Mesenchymal stem cell (in vitro differentiated cells and primary cell): ENCODE data around the gene CYP46A1.
"Not testable (repeated sequence)": the region's sequence is repeated elsewhere in the genome, so short reads cannot be mapped to it uniquely, and the experiment has no call there.

ENCODE experiments used
- DNase-seq: peaks from one replicate; pipeline ENCODE4 v3.0.0-alpha.2; 2013
- H2AFZ ChIP-seq: one replicate; pipeline ENCODE4 v1.6.1; 2013; ENCODE audit warnings: low read depth, mild to moderate bottlenecking, control low read depth, inconsistent platforms, low read length, moderate library complexity
- H2AK5ac ChIP-seq: 2 replicates; pipeline ENCODE4 v1.6.1; 2013; ENCODE audit warnings: low read length, moderate library complexity, mild to moderate bottlenecking, inconsistent platforms; ENCODE audit not compliant: severe bottlenecking
- H2BK120ac ChIP-seq: one replicate; pipeline ENCODE4 v1.6.1; 2013; ENCODE audit warnings: low read depth, mild to moderate bottlenecking, inconsistent platforms, low read length, moderate library complexity
- H2BK12ac ChIP-seq, 2 experiments: one replicate each; pipeline ENCODE4 v1.6.1; 2013; ENCODE audit warnings: inconsistent platforms in 2 of 2, low read length in 2 of 2, mild to moderate bottlenecking in 2 of 2, moderate library complexity in 2 of 2, control low read depth in 1 of 2
- H2BK15ac ChIP-seq: one replicate; pipeline ENCODE4 v1.6.1; 2013; ENCODE audit warnings: mild to moderate bottlenecking, low read depth, inconsistent platforms; ENCODE audit not compliant: poor library complexity, severe bottlenecking
- H2BK5ac ChIP-seq: 2 replicates; pipeline ENCODE4 v1.6.1; 2013; ENCODE audit warnings: low read depth, mild to moderate bottlenecking, low read length, control low read depth, inconsistent platforms; ENCODE audit not compliant: poor library complexity, severe bottlenecking
- H3K14ac ChIP-seq, 2 experiments: one replicate each; pipeline ENCODE4 v1.6.1; 2013; ENCODE audit warnings: inconsistent platforms in 2 of 2, low read length in 2 of 2, control low read depth in 1 of 2, mild to moderate bottlenecking in 1 of 2, moderate library complexity in 1 of 2
- H3K18ac ChIP-seq, 2 experiments: one replicate each; pipeline ENCODE4 v1.6.1; 2013; ENCODE audit warnings: inconsistent platforms in 2 of 2, low read length in 2 of 2, control low read depth in 1 of 2, low read depth in 1 of 2, mild to moderate bottlenecking in 1 of 2
- H3K23ac ChIP-seq, 2 experiments: one replicate each; pipeline ENCODE4 v1.6.1; 2013; ENCODE audit warnings: inconsistent platforms in 2 of 2, low read length in 2 of 2, mild to moderate bottlenecking in 2 of 2, moderate library complexity in 2 of 2, control low read depth in 1 of 2
- H3K27ac ChIP-seq: 2 replicates; pipeline ENCODE4 v1.5.1; 2013; ENCODE audit warnings: mild to moderate bottlenecking, moderate library complexity, low read length, control low read depth, inconsistent platforms; ENCODE audit not compliant: poor library complexity, severe bottlenecking
- H3K27me3 ChIP-seq, 2 experiments: 2 replicates each; pipeline versions ENCODE4 v1.6.1 to v1.7.0; 2013; ENCODE audit warnings: low read length in 2 of 2, mild to moderate bottlenecking in 2 of 2, moderate library complexity in 2 of 2, control low read depth in 1 of 2, inconsistent platforms in 1 of 2; ENCODE audit not compliant: control insufficient read depth in 1 of 2, insufficient read depth in 1 of 2
- H3K36me3 ChIP-seq, 2 experiments: 2 replicates each; pipeline versions ENCODE4 v1.6.1 to v1.7.0; 2013; ENCODE audit warnings: low read length in 2 of 2, control low read depth in 1 of 2, inconsistent platforms in 1 of 2, low read depth in 1 of 2, mild to moderate bottlenecking in 1 of 2; ENCODE audit not compliant: insufficient read depth in 2 of 2, control insufficient read depth in 1 of 2
- H3K4ac ChIP-seq, 2 experiments: one replicate each; pipeline ENCODE4 v1.6.1; 2013; ENCODE audit warnings: inconsistent platforms in 2 of 2, low read length in 2 of 2, mild to moderate bottlenecking in 2 of 2, moderate library complexity in 2 of 2, control low read depth in 1 of 2, low read depth in 1 of 2
- H3K4me1 ChIP-seq: 2 replicates; pipeline ENCODE4 v1.6.1; 2013; ENCODE audit warnings: low read depth, low read length, control low read depth; ENCODE audit not compliant: control insufficient read depth, insufficient read depth
- H3K4me2 ChIP-seq: 2 replicates; pipeline ENCODE4 v1.6.1; 2013; ENCODE audit warnings: low read length, mild to moderate bottlenecking, inconsistent platforms; ENCODE audit not compliant: poor library complexity, severe bottlenecking
- H3K4me3 ChIP-seq, 2 experiments: 2 replicates each; pipeline versions ENCODE4 v1.5.1 to v1.7.0; 2013; ENCODE audit warnings: low read length in 2 of 2, mild to moderate bottlenecking in 2 of 2, control low read depth in 1 of 2, low read depth in 1 of 2; ENCODE audit not compliant: insufficient read depth in 1 of 2
- H3K79me1 ChIP-seq: replicated peaks from 2 replicates; pipeline ENCODE4 v1.6.1; 2013; ENCODE audit warnings: mild to moderate bottlenecking, control low read depth, low read length, inconsistent platforms; ENCODE audit not compliant: poor library complexity, severe bottlenecking
- H3K9ac ChIP-seq: 2 replicates; pipeline ENCODE4 v1.7.0; 2013; ENCODE audit warnings: mild to moderate bottlenecking, low read length, moderate library complexity
- H3K9me3 ChIP-seq: 2 replicates; pipeline ENCODE4 v1.7.0; 2013; ENCODE audit warnings: mild to moderate bottlenecking, low read length; ENCODE audit not compliant: control insufficient read depth
- H4K8ac ChIP-seq: one replicate; pipeline ENCODE4 v1.6.1; 2013; ENCODE audit warnings: inconsistent platforms, mild to moderate bottlenecking, low read length, moderate library complexity
- H4K91ac ChIP-seq: one replicate; pipeline ENCODE4 v1.6.1; 2013; ENCODE audit warnings: mild to moderate bottlenecking, low read length, inconsistent platforms
- WGBS: methylation state at CpG from one replicate; pipeline ENCODE4 v1.1.7; 2013; ENCODE audit warnings: mixed read lengths; 5-methylcytosine and 5-hydroxymethylcytosine counted together

Gene CYP46A1

DNA sequence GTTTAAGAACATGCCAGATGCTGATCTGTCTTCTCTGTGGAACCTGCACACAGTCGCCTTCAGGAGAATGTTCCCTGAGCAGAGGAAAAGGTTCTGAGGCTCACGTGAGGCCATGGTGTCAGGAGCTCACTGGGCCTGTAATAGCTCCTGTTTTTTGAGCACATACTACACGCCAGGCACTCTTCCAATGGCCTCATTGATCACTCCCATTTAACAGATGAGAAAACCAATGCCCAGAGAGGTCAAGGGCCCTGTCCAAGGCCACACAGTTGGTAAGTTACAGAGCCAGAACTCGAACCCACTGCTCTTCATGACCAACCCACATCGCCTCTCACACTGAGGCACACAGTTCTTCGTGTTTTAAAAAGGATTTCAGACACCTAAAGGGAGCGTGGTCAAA is 46.5 kb upstream of the CYP46A1 start:
- no peak overlapping the region for H2BK120ac ChIP-seq
- H3K14ac ChIP-seq, result no peak overlapping the region
- no peaks in the 10 kb centered on the region for H3K4me1 ChIP-seq
- WGBS, result 76% methylated on average over 7 of the region's 7 CpGs
- no peak overlapping the region for H3K4me2 ChIP-seq
- peak overlapping the region in 1 of 2 experiments; percentile 27 for H3K23ac ChIP-seq
- H3K27ac ChIP-seq, result no peak overlapping the region
- no peak overlapping the region for H3K4me3 ChIP-seq
- no peaks in the 10 kb centered on the region for H3K79me1 ChIP-seq
- DNase-seq, result no peak
- H2BK12ac ChIP-seq, result no peak overlapping the region
- H2AFZ ChIP-seq, result no peak overlapping the region
- H4K91ac ChIP-seq, result no peak overlapping the region
- no peak overlapping the region for H2AK5ac ChIP-seq
- no peaks in the 10 kb centered on the region for H3K36me3 ChIP-seq
- H3K18ac ChIP-seq, result no peak overlapping the region
- no peak overlapping the region for H3K4ac ChIP-seq
- H3K9ac ChIP-seq, result no peak overlapping the region
- no peaks in the 10 kb centered on the region for H3K9me3 ChIP-seq
- no peak overlapping the region for H4K8ac ChIP-seq
- H2BK5ac ChIP-seq, result no peak overlapping the region
- peaks cover 13 to 26% of the 10 kb centered on the region in 2 experiments for H3K27me3 ChIP-seq
- H2BK15ac ChIP-seq, result no peak overlapping the region

DNA sequence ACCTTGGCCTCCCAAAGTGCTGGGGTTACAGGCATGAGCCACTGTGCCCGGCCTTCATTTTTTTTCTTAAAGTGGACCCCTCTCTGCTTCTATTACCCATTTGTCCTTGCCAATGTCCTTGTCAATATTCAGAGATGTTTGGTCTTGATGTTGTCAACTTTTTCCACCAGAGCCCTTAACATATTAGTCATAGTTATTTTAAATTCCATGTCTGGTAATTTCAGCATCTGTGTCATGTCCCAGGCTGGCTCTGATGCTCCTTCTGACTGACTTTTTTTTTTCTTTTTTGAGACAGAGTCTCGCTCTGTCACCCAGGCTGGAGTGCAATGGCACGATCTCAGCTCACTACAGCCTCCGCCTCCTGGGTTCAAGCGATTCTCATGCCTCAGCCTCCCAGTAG is 41.3 kb upstream of the CYP46A1 start:
- H3K14ac ChIP-seq, H4K8ac ChIP-seq, H3K23ac ChIP-seq, H3K79me1 ChIP-seq, H3K4me3 ChIP-seq, H2BK15ac ChIP-seq, H2BK120ac ChIP-seq, H2BK5ac ChIP-seq, H3K18ac ChIP-seq, H3K9ac ChIP-seq, H3K27me3 ChIP-seq, H2AK5ac ChIP-seq, H3K4me2 ChIP-seq, H4K91ac ChIP-seq, H2AFZ ChIP-seq, H3K27ac ChIP-seq, H3K9me3 ChIP-seq, H3K4ac ChIP-seq, DNase-seq, H3K36me3 ChIP-seq, H2BK12ac ChIP-seq: not testable (repeated sequence)
- 93% methylated on average over 5 of the region's 5 CpGs for WGBS
- peaks cover 17% of the 10 kb centered on the region for H3K4me1 ChIP-seq

DNA sequence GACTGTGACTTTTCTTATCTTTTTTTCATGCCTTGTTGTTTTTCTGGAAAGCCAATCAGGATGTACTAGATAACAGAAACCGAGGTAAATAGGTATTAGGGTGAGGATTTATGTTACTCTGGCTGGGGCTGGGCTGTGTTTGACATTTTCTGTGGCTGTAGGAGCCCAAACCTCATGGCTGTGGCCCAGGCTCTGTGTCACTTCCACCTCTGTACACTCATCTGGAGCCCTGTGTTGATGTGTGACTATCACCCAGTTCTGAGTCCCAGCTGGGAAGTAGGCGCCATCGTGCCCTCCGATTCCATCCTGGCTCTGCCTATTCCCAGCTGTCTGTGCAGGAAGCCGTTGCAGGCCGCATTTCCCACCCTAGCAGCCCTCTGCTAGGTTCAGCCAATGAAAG is 40.8 kb upstream of the CYP46A1 start:
- Histone ChIP-seq H3K9ac (no peak overlapping the region), H3K27ac (no peak overlapping the region), H2BK12ac (no peak overlapping the region), H3K4ac (no peak overlapping the region), H3K18ac (no peak overlapping the region), H2BK5ac (no peak overlapping the region), H3K36me3 (no peaks in the 10 kb centered on the region), H2AFZ (no peak overlapping the region), H3K79me1 (no peaks in the 10 kb centered on the region), H3K9me3 (no peaks in the 10 kb centered on the region), H2BK120ac (no peak overlapping the region), H3K4me1 (peaks cover 17% of the 10 kb centered on the region), H4K8ac (no peak overlapping the region), H3K4me2 (no peak overlapping the region), H2AK5ac (no peak overlapping the region), H2BK15ac (no peak overlapping the region), H3K14ac (no peak overlapping the region), H4K91ac (no peak overlapping the region), H3K27me3 (peaks cover 0 to 9% of the 10 kb centered on the region in 2 experiments), H3K4me3 (no peak overlapping the region), H3K23ac (no peak overlapping the region)
- 83% methylated on average over 6 of the region's 6 CpGs for WGBS
- no peak for DNase-seq

DNA sequence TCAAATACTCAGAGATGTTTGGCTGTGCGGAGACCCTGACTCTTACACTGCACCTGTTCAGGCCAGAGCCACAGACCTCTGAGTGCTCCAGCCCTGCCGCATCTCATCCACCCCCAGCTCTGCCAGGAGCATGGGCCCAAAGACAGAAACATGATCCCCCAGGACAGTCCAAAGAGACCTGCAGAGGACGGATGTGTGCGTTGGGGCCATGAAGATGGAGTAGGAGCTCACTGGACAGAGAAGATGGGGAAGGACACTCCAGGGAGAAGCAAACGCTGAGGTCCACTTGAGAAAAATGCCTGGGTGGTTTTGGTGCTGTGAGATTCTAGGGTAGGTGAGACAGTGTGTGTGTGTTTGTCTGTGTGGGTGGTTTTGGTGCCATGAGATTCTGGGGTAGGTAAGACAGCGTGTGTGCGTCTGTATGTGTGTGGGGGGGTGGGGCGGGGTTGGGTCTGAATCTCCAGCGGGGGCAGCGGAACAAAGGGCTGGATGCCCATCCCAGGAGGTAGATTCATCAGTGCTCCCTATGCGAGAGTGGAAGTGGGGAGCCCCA is 40.0 kb upstream of the CYP46A1 start:
- Histone ChIP-seq H3K9ac (no peak overlapping the region), H2BK120ac (no peak overlapping the region), H3K4me3 (peak overlapping the region in 1 of 2 experiments; percentile 67), H3K4me2 (no peak overlapping the region), H3K36me3 (no peaks in the 10 kb centered on the region), H3K18ac (no peak overlapping the region), H3K23ac (no peak overlapping the region), H4K91ac (no peak overlapping the region), H2BK5ac (no peak overlapping the region), H3K9me3 (no peaks in the 10 kb centered on the region), H3K27ac (no peak overlapping the region), H4K8ac (no peak overlapping the region), H3K14ac (no peak overlapping the region), H2AFZ (no peak overlapping the region), H3K79me1 (no peaks in the 10 kb centered on the region), H2BK12ac (no peak overlapping the region), H3K27me3 (peaks cover 0 to 9% of the 10 kb centered on the region in 2 experiments), H2BK15ac (no peak overlapping the region), H2AK5ac (no peak overlapping the region), H3K4me1 (peaks cover 17% of the 10 kb centered on the region), H3K4ac (no peak overlapping the region)
- 88% methylated on average over 10 of the region's 11 CpGs for WGBS
- DNase-seq, result no peak
